Activated CD4-positive, alpha-beta T cell treated with anti-CD3 and anti-CD28 coated beads, Interleukin-2, amount 50 U/mL, for 4 hours (primary cell): ENCODE data around the gene PRR29.

Source experiments
- DNase-seq, 2 experiments: peaks; one replicate each; pipeline ENCODE4 v3.0.0-alpha.2; 2020

The PRR29 gene

DNA sequence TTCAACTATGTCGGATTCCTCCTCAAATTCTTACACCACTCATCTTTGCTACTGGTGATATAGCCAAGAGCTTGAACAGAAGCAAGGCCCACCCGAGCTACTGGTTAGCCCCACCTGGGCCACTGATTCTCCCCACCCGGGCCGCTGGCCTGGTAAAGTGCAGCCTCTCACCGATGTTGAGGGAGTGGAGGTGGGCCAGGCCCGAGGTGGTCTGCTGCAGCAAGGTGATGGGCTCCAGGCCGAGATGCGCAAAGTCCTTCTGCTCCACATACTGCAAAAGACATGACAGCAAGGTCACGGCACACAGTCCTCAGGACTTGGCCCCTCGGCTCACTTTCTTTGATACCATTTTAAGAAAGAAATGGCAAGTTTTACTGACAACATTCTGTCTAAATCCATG, 55.0 kb downstream of the PRR29 start:
- DNase-seq, result no peak
